K562 (cell line): ENCODE results near the gene PI4KA. TPM values are rescaled to one million over a fixed set of nuclear protein-coding genes. Genes with fewer than 3 reads are reported as not detected.
A peak's percentile ranks its signal among the peaks of the same experiment; 100 is the strongest.

Experiments
- ATF3 ChIP-seq, 2 experiments: fragments of 450-650 bp in 1 of 2; sonication (generic) in 1 of 2; formaldehyde crosslinking in 1 of 2; IDR thresholded peaks in 1 of 2; conservative IDR thresholded peaks in 1 of 2; 2 replicates each; pipeline versions ENCODE4 v1.6.1 to v1.8.1; 2016 to 2023; ENCODE audit warnings: mild to moderate bottlenecking in 2 of 2, moderate library complexity in 2 of 2, inconsistent platforms in 1 of 2, missing genetic modification reagents in 1 of 2
- CREB3L1 ChIP-seq: fragments of 450-650 bp; IDR thresholded peaks from 2 replicates; pipeline ENCODE4 v1.6.1; 2014; ENCODE audit warnings: low read depth, mild to moderate bottlenecking, moderate library complexity, borderline replicate concordance
- ELF1 ChIP-seq: fragments of 200-800 bp; sonication (Bioruptor generic); IDR thresholded peaks from 2 replicates; pipeline ENCODE4 v1.6.1; 2016; ENCODE audit warnings: missing genetic modification characterization, missing compliant biosample characterization
- FOXP1 ChIP-seq: sonication (generic); formaldehyde crosslinking; IDR thresholded peaks from 2 replicates; pipeline ENCODE4 v1.8.0; 2022; ENCODE audit warnings: mild to moderate bottlenecking, missing genetic modification reagents
- HLTF ChIP-seq: fragments of 450-650 bp; IDR thresholded peaks from 2 replicates; pipeline ENCODE4 v1.6.1; 2016
- IRF1 ChIP-seq: sonication (generic); formaldehyde crosslinking; IDR thresholded peaks from 2 replicates; pipeline ENCODE4 v1.8.0; 2022; ENCODE audit warnings: missing genetic modification reagents, mild to moderate bottlenecking, borderline replicate concordance
- KAT2B ChIP-seq: IDR thresholded peaks from one replicate; pipeline ENCODE4 v1.6.1; 2012; ENCODE audit warnings: low read depth, mild to moderate bottlenecking, control low read depth, inconsistent platforms, low read length, moderate library complexity
- L3MBTL2 ChIP-seq: fragments of 450-650 bp; IDR thresholded peaks from 2 replicates; pipeline ENCODE4 v1.6.1; 2016; ENCODE audit warnings: mild to moderate bottlenecking, moderate library complexity
- MAFG ChIP-seq: fragments of 450-650 bp; conservative IDR thresholded peaks from 2 replicates; pipeline ENCODE4 v1.6.1; 2016; ENCODE audit warnings: missing genetic modification characterization, missing compliant biosample characterization
- MTA1 ChIP-seq: fragments of 450-650 bp; IDR thresholded peaks from 2 replicates; pipeline ENCODE4 v1.6.1; 2017; ENCODE audit warnings: borderline replicate concordance
- POLR3G ChIP-seq: IDR thresholded peaks from 2 replicates; pipeline ENCODE4 v1.6.1; 2011; ENCODE audit not compliant: insufficient read length, insufficient replicate concordance; ENCODE audit errors: extremely low read depth
- RFX1 ChIP-seq: fragments of 450-650 bp; IDR thresholded peaks from 2 replicates; pipeline ENCODE4 v1.6.1; 2016; ENCODE audit warnings: mild to moderate bottlenecking, moderate library complexity
- SMARCB1 ChIP-seq: IDR thresholded peaks from 2 replicates; pipeline ENCODE4 v1.6.1; 2011; ENCODE audit warnings: improper control_type of control experiment, low read depth; ENCODE audit not compliant: insufficient read length
- SPI1 ChIP-seq: IDR thresholded peaks from 2 replicates; pipeline ENCODE4 v1.6.1; 2011; ENCODE audit warnings: low read depth, low read length, control low read depth, borderline replicate concordance
- SRSF3 ChIP-seq: fragments of 200-400 bp; formaldehyde crosslinking; IDR thresholded peaks from 2 replicates; pipeline ENCODE4 v1.6.1; 2016; ENCODE audit warnings: mild to moderate bottlenecking, low read length, moderate library complexity; ENCODE audit not compliant: insufficient read depth
- TCF15 ChIP-seq: fragments of 250-450 bp; sonication (Bioruptor Pico); IDR thresholded peaks from 2 replicates; pipeline ENCODE4 v1.8.0; 2022; ENCODE audit warnings: moderate library complexity, mild to moderate bottlenecking, inconsistent platforms
- ZNF707 ChIP-seq: fragments of 250-450 bp; sonication (Bioruptor Pico); conservative IDR thresholded peaks from 2 replicates; pipeline ENCODE4 v1.8.0; 2022; ENCODE audit warnings: inconsistent platforms, mild to moderate bottlenecking, moderate library complexity
- polyA plus RNA-seq, 8 experiments: library from polyadenylated mRNA; depleted of rRNA in 4 of 8; stranded (reverse) in 5 of 8; unstranded in 3 of 8; fragments of >200 nt; fragmentation: Nextera tagmentation in 2 of 8; fragmentation: Illumina TruSeq in 1 of 8; extraction: Ambion mirVana in 2 of 8; extraction: Trizol in 1 of 8; gene quantifications; 2 replicates each; pipeline versions ENCODE4 v1.2.1 to v1.2.3, GENCODE V29; 2011 to 2014; ENCODE audit warnings: inconsistent platforms in 1 of 8, missing spikeins in 1 of 8
- total RNA-seq, 7 experiments: library from RNA; depleted of rRNA in 6 of 7; stranded (reverse); fragments of >200 nt in 6 of 7; fragmentation: Illumina TruSeq in 2 of 7; extraction: Trizol in 2 of 7; gene quantifications; 2 replicates each; pipeline versions ENCODE4 v1.2.1 to v1.2.3, GENCODE V29; 2011 to 2021; ENCODE audit warnings: low replicate concordance in 1 of 7
- TF ChIP-seq, protein P1 (sequence below): fragments of 450-650 bp; IDR thresholded peaks from 2 replicates; pipeline ENCODE4 v1.6.1; 2017; ENCODE audit warnings: antibody characterized with exemption
- TF ChIP-seq, protein P2 (sequence below): fragments of 450-650 bp; formaldehyde crosslinking; IDR thresholded peaks from 2 replicates; pipeline ENCODE4 v1.4.0; 2020; ENCODE audit warnings: mild to moderate bottlenecking, moderate library complexity

Gene PI4KA
- total and polyA plus RNA-seq, 9 of the 15 experiments (the other 6 are each of a cell fraction or from before 2014, with no cell fraction given), result 7.3 to 187 (median 84.7) TPM

- TF ChIP-seq, protein P1, sequence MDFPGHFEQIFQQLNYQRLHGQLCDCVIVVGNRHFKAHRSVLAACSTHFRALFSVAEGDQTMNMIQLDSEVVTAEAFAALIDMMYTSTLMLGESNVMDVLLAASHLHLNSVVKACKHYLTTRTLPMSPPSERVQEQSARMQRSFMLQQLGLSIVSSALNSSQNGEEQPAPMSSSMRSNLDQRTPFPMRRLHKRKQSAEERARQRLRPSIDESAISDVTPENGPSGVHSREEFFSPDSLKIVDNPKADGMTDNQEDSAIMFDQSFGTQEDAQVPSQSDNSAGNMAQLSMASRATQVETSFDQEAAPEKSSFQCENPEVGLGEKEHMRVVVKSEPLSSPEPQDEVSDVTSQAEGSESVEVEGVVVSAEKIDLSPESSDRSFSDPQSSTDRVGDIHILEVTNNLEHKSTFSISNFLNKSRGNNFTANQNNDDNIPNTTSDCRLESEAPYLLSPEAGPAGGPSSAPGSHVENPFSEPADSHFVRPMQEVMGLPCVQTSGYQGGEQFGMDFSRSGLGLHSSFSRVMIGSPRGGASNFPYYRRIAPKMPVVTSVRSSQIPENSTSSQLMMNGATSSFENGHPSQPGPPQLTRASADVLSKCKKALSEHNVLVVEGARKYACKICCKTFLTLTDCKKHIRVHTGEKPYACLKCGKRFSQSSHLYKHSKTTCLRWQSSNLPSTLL, result no peak
- no peak for TF ChIP-seq RFX1
- TF ChIP-seq, protein P2, sequence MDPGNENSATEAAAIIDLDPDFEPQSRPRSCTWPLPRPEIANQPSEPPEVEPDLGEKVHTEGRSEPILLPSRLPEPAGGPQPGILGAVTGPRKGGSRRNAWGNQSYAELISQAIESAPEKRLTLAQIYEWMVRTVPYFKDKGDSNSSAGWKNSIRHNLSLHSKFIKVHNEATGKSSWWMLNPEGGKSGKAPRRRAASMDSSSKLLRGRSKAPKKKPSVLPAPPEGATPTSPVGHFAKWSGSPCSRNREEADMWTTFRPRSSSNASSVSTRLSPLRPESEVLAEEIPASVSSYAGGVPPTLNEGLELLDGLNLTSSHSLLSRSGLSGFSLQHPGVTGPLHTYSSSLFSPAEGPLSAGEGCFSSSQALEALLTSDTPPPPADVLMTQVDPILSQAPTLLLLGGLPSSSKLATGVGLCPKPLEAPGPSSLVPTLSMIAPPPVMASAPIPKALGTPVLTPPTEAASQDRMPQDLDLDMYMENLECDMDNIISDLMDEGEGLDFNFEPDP (CRISPR knock-in tag), result 0 out of 2 replicates have a peak, but pooled peaks have one; percentile 61
- no peak for TF ChIP-seq TCF15 (CRISPR knock-in tag)
- no peak for TF ChIP-seq CREB3L1
- 0 out of 2 replicates have a peak, but pooled peaks have one; percentile 3 for TF ChIP-seq FOXP1 (CRISPR knock-in tag)
- no peak for TF ChIP-seq ELF1 (tag)
- TF ChIP-seq MTA1, result no peak
- no peak; the same call in 1 of the 2 replicates for TF ChIP-seq IRF1 (CRISPR knock-in tag)
- TF ChIP-seq MAFG (tag), result no peak
- no peak for TF ChIP-seq POLR3G
- 0 out of 2 replicates have a peak, but pooled peaks have one; percentile 32 for TF ChIP-seq L3MBTL2
- no peak for TF ChIP-seq ZNF707 (CRISPR knock-in tag)
- TF ChIP-seq ATF3 (IDR thresholded peaks at IDR 0.05), result no peak
- TF ChIP-seq ATF3 (CRISPR knock-in tag; conservative IDR thresholded peaks at IDR 0.05), result 0 out of 2 replicates have a peak, but pooled peaks have one; percentile 43
- TF ChIP-seq SMARCB1, result no peak
- no peak for TF ChIP-seq SRSF3
- no peak for TF ChIP-seq HLTF
- no peak for TF ChIP-seq KAT2B
- TF ChIP-seq SPI1, result peak; percentile 29; the same call in 1 of the 2 replicates
These were observed 54.8 kb downstream of the PI4KA start (continued) for GRCh38 chr22:20803696-20804324.
